Loucy (cell line): ENCODE results near the gene ERI2.

Source experiments
- CTCF ChIP-seq: fragments of 200-600 bp; sonication (generic); conservative IDR thresholded peaks from 2 replicates; pipeline ENCODE4 v1.5.1; 2014; ENCODE audit warnings: mild to moderate bottlenecking, antibody characterized with exemption, low read length
- EZH2phosphoT487 ChIP-seq: fragments of 200-600 bp; IDR thresholded peaks from 2 replicates; pipeline ENCODE4 v1.6.1; 2018; ENCODE audit warnings: antibody characterized with exemption, mild to moderate bottlenecking, moderate library complexity, borderline replicate concordance

GRCh38 chr16:20847550-20847949 lies 41.3 kb upstream of the ERI2 start:
- TF ChIP-seq CTCF = no peak
- TF ChIP-seq EZH2phosphoT487 = no peak
